HL-60 (cell line): ENCODE measurements around the gene OBP2A.
"Not testable (repeated sequence)": the region's sequence is repeated elsewhere in the genome, so short reads cannot be mapped to it uniquely, and the experiment has no call there.

Experiments
- DNase-seq, 2 experiments: peaks; one replicate each; pipeline ENCODE4 v3.0.0-alpha.2; 2010 to 2020; ENCODE audit warnings: low read depth in 1 of 2, low spot score in 1 of 2
- H3K27ac ChIP-seq: fragments of 250-450 bp; sonication (Bioruptor Pico); replicated peaks from 2 replicates; pipeline ENCODE4 v1.5.1; 2020; ENCODE audit warnings: mild to moderate bottlenecking, moderate library complexity
- H3K27me3 ChIP-seq: fragments of 250-450 bp; sonication (Bioruptor Pico); 2 replicates; pipeline ENCODE4 v1.5.1; 2021; ENCODE audit warnings: mild to moderate bottlenecking, moderate library complexity; ENCODE audit not compliant: insufficient read depth, poor library complexity, severe bottlenecking
- H3K4me3 ChIP-seq: replicated peaks from 2 replicates; pipeline ENCODE4 v1.5.1; 2011; ENCODE audit warnings: mild to moderate bottlenecking, control low read depth, low read length; ENCODE audit not compliant: insufficient read depth
- CTCF ChIP-seq: IDR thresholded peaks from one replicate; pipeline ENCODE4 v1.5.1; 2011; ENCODE audit warnings: low read length, control low read depth, inconsistent platforms; ENCODE audit not compliant: insufficient read depth
- GABPA ChIP-seq: IDR thresholded peaks from 2 replicates; pipeline ENCODE4 v1.6.1; 2012; ENCODE audit warnings: low read depth
- POLR2AphosphoS5 ChIP-seq: IDR thresholded peaks from 2 replicates; pipeline ENCODE4 v1.6.1; 2012; ENCODE audit warnings: low read depth
- REST ChIP-seq: IDR thresholded peaks from 2 replicates; pipeline ENCODE4 v1.6.1; 2012; ENCODE audit warnings: low read depth; ENCODE audit not compliant: insufficient replicate concordance
- SPI1 ChIP-seq: IDR thresholded peaks from 2 replicates; pipeline ENCODE4 v1.6.1; 2012; ENCODE audit warnings: low read depth, mild to moderate bottlenecking, borderline replicate concordance

OBP2A gene

GRCh38 chr9:135533674-135534073 lies 12.3 kb upstream of the OBP2A start:
- DNase-seq, result no peak
- H3K4me3 ChIP-seq, result no peak overlapping the region
- no peak for TF ChIP-seq SPI1
- no peak for TF ChIP-seq REST
- TF ChIP-seq CTCF, result no peak
- no peak for TF ChIP-seq POLR2AphosphoS5
- no peak for TF ChIP-seq GABPA
- peaks cover 3% of the 10 kb centered on the region for H3K27me3 ChIP-seq
- no peak overlapping the region for H3K27ac ChIP-seq

GRCh38 chr9:135534192-135534711 lies 11.7 kb upstream of the OBP2A start:
- not testable (repeated sequence) for H3K27ac ChIP-seq, H3K4me3 ChIP-seq, H3K27me3 ChIP-seq, DNase-seq

- H3K4me3 ChIP-seq, H3K27ac ChIP-seq, DNase-seq, H3K27me3 ChIP-seq: not testable (repeated sequence)
These were observed 11.1 kb upstream of the OBP2A start for GRCh38 chr9:135534826-135535225.

GRCh38 chr9:135535631-135536030 lies 10.3 kb upstream of the OBP2A start:
- H3K27ac ChIP-seq, H3K4me3 ChIP-seq, DNase-seq, H3K27me3 ChIP-seq: not testable (repeated sequence)

- Histone ChIP-seq H3K27me3 (peaks cover 3% of the 10 kb centered on the region), H3K27ac (no peak overlapping the region), H3K4me3 (no peak overlapping the region)
- TF ChIP-seq CTCF (no peak), SPI1 (no peak), REST (no peak), POLR2AphosphoS5 (no peak), GABPA (no peak)
- no peak for DNase-seq
These were observed 9.7 kb upstream of the OBP2A start for GRCh38 chr9:135536216-135536615.

GRCh38 chr9:135543262-135543894 lies 2.5 kb upstream of the OBP2A start:
- not testable (repeated sequence) for H3K27ac ChIP-seq, DNase-seq, H3K4me3 ChIP-seq, H3K27me3 ChIP-seq
